Kasumi-1 (cell line): ENCODE measurements around the gene C19orf47.
A peak's percentile ranks its signal among the peaks of the same experiment; 100 is the strongest.

Source experiments
- DNase-seq, 2 experiments: peaks; one replicate each; lab custom pipeline; 2025; lab: John Stamatoyannopoulos, UW

The C19orf47 gene

GRCh38 chr19:40315812-40316470 lies 32.3 kb downstream of the C19orf47 start:
- DNase-seq = no peak

GRCh38 chr19:40314656-40315055 lies 33.5 kb downstream of the C19orf47 start:
- DNase-seq = peak in 1 of 2 experiments; percentile 3

GRCh38 chr19:40313229-40313983 lies 34.8 kb downstream of the C19orf47 start:
- no peak for DNase-seq

DNA sequence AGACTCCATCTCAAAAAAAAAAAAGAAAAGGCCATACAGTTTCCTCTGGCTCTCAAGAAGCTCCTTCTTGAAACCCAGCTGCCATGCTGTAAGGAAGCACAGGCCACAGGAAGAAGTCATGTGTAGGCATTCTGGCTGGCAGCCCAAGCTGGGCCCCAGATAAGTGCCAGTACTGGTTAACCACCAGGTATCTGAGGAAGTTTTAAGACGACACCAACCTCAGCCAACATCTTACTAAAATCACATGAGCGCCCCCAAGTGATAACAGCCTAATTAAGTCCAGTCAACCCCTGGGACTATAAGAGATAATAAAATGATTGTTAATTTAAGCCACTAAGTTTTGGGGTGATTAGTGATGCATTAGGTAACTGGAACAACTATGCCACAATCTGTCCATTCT lies 35.7 kb downstream of the C19orf47 start:
- DNase-seq = peak; percentile 14 to 15

DNA sequence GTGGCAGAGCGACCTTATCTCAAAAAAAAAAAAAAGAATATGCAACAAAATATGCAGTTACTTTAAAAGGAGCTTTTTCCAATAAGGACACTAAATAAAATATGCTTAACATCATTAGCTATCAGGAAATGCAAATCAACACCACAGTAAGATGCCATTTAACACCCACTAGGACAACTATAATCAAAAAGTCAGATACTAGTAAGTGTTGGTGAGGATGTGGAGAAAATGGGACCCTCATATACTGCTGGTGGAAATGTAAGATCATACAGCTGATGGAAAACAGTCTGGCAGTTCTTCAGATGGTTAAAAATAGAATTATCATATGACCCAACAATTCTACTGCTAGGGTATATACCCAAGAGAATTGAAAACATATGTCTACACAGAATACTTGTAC lies 38.5 kb downstream of the C19orf47 start:
- no peak for DNase-seq

DNA sequence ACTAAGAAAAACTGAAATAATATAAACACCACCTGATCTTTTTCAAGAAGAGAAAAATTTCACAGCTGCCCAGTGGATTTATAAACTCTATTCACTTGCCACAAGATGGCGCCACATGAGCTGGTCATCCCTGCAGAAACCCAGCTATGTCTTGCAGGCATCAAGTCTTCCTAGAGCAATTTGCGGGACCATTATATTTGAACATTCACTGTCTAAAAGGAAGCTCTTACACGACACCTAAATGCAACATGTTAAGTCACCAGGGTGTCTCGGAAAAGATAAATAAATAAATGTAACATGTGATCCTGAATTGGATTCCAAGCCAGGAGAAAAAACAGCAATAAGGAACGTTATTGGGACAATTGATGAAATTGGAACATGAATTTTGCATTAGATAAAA lies 42.8 kb downstream of the C19orf47 start:
- peak; percentile 85 to 89 for DNase-seq

GRCh38 chr19:40304306-40304705 lies 43.9 kb downstream of the C19orf47 start:
- DNase-seq = no peak

GRCh38 chr19:40303765-40304164 lies 44.4 kb downstream of the C19orf47 start:
- DNase-seq = no peak

- DNase-seq = no peak
These were observed 45.8 kb downstream of the C19orf47 start for GRCh38 chr19:40302224-40303011.

DNA sequence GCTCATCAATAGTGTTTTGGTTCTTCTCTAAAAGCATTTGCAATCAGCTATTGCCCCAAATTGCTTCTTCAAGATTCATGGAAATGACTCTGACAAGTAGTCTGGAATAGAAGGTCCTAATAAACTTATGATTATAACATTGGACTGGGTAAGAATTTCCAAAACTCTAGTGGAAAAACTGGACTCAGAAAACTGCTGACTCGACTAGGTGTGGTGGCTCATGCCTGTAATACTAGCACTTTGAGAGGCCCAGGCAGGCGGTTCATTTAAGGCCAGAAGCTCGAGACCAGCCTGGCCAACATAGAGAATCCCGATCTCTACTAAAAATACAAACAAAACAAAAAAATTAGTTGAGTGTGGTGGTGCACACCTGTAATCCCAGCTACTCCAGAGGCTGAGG lies 47.5 kb downstream of the C19orf47 start:
- no peak for DNase-seq

DNA sequence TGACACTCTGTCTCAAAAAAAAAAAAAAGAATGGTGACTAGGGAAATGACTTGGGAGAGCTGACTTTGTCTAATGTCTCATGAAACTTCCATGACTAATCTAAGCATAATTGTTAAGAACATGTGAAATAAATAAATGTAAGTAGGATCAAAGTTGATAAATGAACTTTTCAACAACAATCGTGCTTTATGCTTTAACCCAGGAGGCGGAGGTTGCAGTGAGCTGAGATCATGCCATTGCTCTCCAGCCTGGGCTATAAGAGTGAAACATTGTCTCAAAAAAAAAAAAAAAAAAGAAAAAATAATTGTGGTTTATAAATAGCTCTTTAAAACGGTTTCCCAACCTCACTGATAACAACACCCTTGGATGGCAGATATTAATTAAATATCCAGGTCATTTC lies 50.2 kb downstream of the C19orf47 start:
- DNase-seq = no peak

GRCh38 chr19:40294560-40294959 lies 53.6 kb downstream of the C19orf47 start:
- no peak for DNase-seq

GRCh38 chr19:40286971-40287421 lies 61.2 kb downstream of the C19orf47 start:
- DNase-seq = no peak

DNA sequence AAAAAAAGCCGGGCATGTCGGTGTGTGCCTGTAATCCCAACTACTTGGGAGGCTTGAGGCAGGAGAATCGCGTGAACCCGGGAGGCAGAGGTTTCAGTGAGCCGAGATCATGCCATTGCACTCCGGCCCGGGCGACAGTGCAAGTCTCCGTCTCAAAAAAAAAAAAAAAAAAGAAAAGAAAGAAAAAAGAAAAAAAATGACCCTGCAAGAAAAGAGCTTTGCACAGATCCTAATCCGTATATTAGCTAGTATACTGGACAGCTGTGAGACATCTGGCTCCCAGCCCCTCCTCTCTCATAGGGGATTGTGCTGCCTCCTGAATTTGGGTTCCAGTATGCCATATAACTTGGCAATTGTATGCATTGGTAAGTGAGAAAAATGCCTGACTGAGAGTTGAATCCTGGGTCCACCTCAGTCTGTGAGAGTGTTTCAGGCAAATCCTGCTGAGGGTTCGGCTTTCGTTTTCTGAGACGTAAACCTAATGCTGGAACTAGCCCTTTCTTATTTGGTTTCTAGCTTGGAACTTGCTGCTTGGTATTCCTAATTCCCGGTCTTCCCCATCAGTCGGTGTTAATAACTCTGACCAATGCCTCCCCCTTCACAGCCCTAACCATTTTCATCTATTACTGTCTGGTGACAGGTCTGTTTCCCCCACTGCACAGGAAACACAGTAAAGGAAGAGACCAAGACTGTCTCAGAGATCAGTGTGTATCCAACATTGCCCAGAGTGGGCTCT lies 61.8 kb downstream of the C19orf47 start:
- no peak for DNase-seq

- DNase-seq = peak; percentile 100
These were observed 62.6 kb downstream of the C19orf47 start for GRCh38 chr19:40285353-40286234.

DNA sequence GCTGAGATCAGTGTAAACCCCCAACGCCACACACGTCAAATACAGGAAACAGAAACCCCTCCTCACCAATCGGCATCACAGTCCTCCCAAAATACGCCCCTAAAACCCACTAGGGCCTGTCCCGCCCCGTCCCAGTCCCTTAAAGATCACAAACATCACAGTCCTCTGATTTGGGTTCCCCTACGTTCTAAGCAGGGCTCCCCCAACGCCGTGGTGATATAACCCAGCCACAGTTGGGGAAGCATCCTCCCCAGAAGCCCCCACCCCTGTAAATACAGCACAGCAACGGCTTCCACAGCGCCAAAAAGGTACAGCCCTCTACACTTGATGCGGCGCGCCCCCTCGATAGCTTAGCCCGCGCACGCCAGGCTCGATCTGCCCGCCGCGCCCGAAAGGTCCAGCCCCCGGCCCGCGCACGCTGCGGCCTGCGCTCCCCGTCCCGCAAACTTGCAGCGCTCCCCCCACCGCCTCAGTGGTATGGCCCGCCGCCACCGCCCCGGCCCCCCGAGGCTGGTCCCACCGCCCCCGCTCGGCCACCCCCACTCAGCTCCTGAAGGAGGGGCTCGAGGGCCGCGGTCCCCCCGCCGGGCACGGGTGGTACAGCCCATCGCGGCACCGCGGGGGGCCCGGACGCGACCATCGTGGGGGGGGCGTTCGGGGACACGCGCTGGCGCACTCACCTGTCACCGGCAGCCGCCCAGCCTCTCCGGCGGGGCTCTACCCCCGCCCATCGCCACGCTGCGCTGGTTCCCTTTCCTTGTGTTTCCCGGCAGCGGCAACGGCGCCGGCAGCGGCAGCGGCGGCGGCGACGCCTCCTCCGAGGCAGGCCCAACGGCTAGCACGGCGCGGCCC lies 63.5 kb downstream of the C19orf47 start, which contains the start of gene AKT2:
Gene AKT2 (minus strand): TSS at position 845 of the 852 bp plus-strand sequence. CDS start 20,078 bp downstream, outside the sequence.
- peak; percentile 26 to 30 for DNase-seq

GRCh38 chr19:40284251-40284500 lies 64.0 kb downstream of the C19orf47 start:
- no peak for DNase-seq

- DNase-seq = no peak
These were observed 64.6 kb downstream of the C19orf47 start for GRCh38 chr19:40283414-40284250.

DNA sequence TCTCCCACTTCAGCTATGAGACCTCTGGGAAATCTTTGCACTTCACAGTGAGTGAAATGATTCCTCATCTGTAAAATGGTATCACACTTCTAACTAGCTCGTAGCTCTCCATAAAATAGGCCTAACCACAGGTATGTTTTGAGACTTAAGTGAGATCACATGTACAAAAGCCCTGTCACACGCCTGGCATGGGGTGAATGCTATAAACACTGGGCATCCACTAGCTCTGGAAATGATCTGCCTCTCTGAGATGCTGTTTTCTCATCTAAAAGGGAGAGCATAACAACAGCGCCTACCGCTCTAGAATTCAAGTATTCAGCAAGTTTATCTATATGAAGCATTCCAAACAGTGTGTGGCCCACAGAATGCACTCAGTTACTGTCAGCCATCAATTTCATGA lies 65.3 kb downstream of the C19orf47 start:
- no peak for DNase-seq
